ENCODE measurements around the gene DOCK1.

Gene DOCK1

GRCh38 chr10:127325506-127325905 is 420.3 kb downstream of the DOCK1 start:
- DNase-seq = no peak

GRCh38 chr10:127326883-127327282 is 421.7 kb downstream of the DOCK1 start:
- no peak for DNase-seq

GRCh38 chr10:127331696-127332095 is 426.5 kb downstream of the DOCK1 start:
- no peak for DNase-seq

GRCh38 chr10:127332631-127333030 is 427.4 kb downstream of the DOCK1 start:
- no peak for DNase-seq

GRCh38 chr10:127337801-127338200 is 432.6 kb downstream of the DOCK1 start:
- no peak for DNase-seq

- no peak for DNase-seq
These were observed 433.3 kb downstream of the DOCK1 start for GRCh38 chr10:127338399-127339110.

- no peak for DNase-seq
These were observed 438.6 kb downstream of the DOCK1 start for GRCh38 chr10:127343821-127344220.

GRCh38 chr10:127344346-127344745 is 439.1 kb downstream of the DOCK1 start:
- no peak for DNase-seq

- DNase-seq = no peak
These were observed 440.2 kb downstream of the DOCK1 start for GRCh38 chr10:127345231-127345965.

- no peak for DNase-seq
These were observed 441.4 kb downstream of the DOCK1 start for GRCh38 chr10:127346604-127347003.

GRCh38 chr10:127347202-127347959 is 442.2 kb downstream of the DOCK1 start:
- no peak for DNase-seq

- no peak for DNase-seq
These were observed 444.5 kb downstream of the DOCK1 start for GRCh38 chr10:127349737-127350136.

GRCh38 chr10:127351542-127351941 is 446.3 kb downstream of the DOCK1 start:
- no peak for DNase-seq

GRCh38 chr10:127353544-127353943 is 448.3 kb downstream of the DOCK1 start:
- no peak for DNase-seq

GRCh38 chr10:127354255-127354654 is 449.0 kb downstream of the DOCK1 start:
- DNase-seq = no peak

- no peak for DNase-seq
These were observed 449.8 kb downstream of the DOCK1 start for GRCh38 chr10:127354992-127355391.

GRCh38 chr10:127356360-127356759 is 451.1 kb downstream of the DOCK1 start:
- no peak for DNase-seq

- DNase-seq = no peak
These were observed 452.0 kb downstream of the DOCK1 start for GRCh38 chr10:127357265-127357664.

- DNase-seq = no peak
These were observed 453.1 kb downstream of the DOCK1 start for GRCh38 chr10:127358337-127358736.

- no peak for DNase-seq
These were observed 458.8 kb downstream of the DOCK1 start for GRCh38 chr10:127364034-127364433.

- DNase-seq = no peak
These were observed 462.9 kb downstream of the DOCK1 start for GRCh38 chr10:127368101-127368500.

GRCh38 chr10:127368929-127369328 is 463.7 kb downstream of the DOCK1 start:
- DNase-seq = no peak

GRCh38 chr10:127370601-127371000 is 465.4 kb downstream of the DOCK1 start:
- DNase-seq = no peak

- no peak for DNase-seq
These were observed 467.1 kb downstream of the DOCK1 start for GRCh38 chr10:127372361-127372760.
